ENCODE data around the gene NXF3.
"Not testable (repeated sequence)": the region's sequence is repeated elsewhere in the genome, so short reads cannot be mapped to it uniquely, and the experiment has no call there.

The NXF3 gene

GRCh38 chrX:103056902-103057301 is 36.0 kb downstream of the NXF3 start:
- peaks cover 0 to 2% (median 2%) of the 10 kb centered on the region in 5 donors for H3K27me3 ChIP-seq (ENCODE audit: control insufficient read depth in 5 of 5, insufficient read depth in 4 of 5, low read length in 5 of 5)
- H3K4me3 ChIP-seq (ENCODE audit: low read depth in 1 of 5, low read length in 5 of 5): no peak overlapping the region
- no peak overlapping the region for H3K27ac ChIP-seq (ENCODE audit: low read depth, low read length)
- no peaks in the 10 kb centered on the region for H3K4me1 ChIP-seq (ENCODE audit: control insufficient read depth in 5 of 5, insufficient read depth in 5 of 5, low read length in 5 of 5)
- H3K36me3 ChIP-seq (ENCODE audit: control insufficient read depth in 5 of 5, insufficient read depth in 5 of 5, low read length in 5 of 5): no peaks in the 10 kb centered on the region
- H3K9me3 ChIP-seq (ENCODE audit: control insufficient read depth in 5 of 5, low read length in 5 of 5): peaks cover 0 to 3% (median 0%) of the 10 kb centered on the region in 5 donors
- H3K9ac ChIP-seq (ENCODE audit: low read length in 5 of 5): no peak overlapping the region

GRCh38 chrX:103052625-103053024 is 40.3 kb downstream of the NXF3 start:
- H3K9ac ChIP-seq (ENCODE audit: low read length in 5 of 5): no peak overlapping the region
- H3K9me3 ChIP-seq (ENCODE audit: control insufficient read depth in 5 of 5, low read length in 5 of 5): no peaks in the 10 kb centered on the region
- no peaks in the 10 kb centered on the region for H3K36me3 ChIP-seq (ENCODE audit: control insufficient read depth in 5 of 5, insufficient read depth in 5 of 5, low read length in 5 of 5)
- no peaks in the 10 kb centered on the region for H3K4me1 ChIP-seq (ENCODE audit: control insufficient read depth in 5 of 5, insufficient read depth in 5 of 5, low read length in 5 of 5)
- no peak overlapping the region for H3K27ac ChIP-seq (ENCODE audit: low read depth, low read length)
- no peak overlapping the region for H3K4me3 ChIP-seq (ENCODE audit: low read depth in 1 of 5, low read length in 5 of 5)
- peaks cover 2 to 8% (median 7%) of the 10 kb centered on the region in 5 donors for H3K27me3 ChIP-seq (ENCODE audit: control insufficient read depth in 5 of 5, insufficient read depth in 4 of 5, low read length in 5 of 5)

- H3K36me3 ChIP-seq (ENCODE audit: control insufficient read depth in 5 of 5, insufficient read depth in 5 of 5, low read length in 5 of 5): no peaks in the 10 kb centered on the region
- H3K27ac ChIP-seq (ENCODE audit: low read depth, low read length): no peak overlapping the region
- H3K27me3 ChIP-seq (ENCODE audit: control insufficient read depth in 5 of 5, insufficient read depth in 4 of 5, low read length in 5 of 5): peaks cover 2 to 8% (median 7%) of the 10 kb centered on the region in 5 donors
- no peak overlapping the region for H3K4me3 ChIP-seq (ENCODE audit: low read depth in 1 of 5, low read length in 5 of 5)
- H3K9ac ChIP-seq (ENCODE audit: low read length in 5 of 5): no peak overlapping the region
- no peaks in the 10 kb centered on the region for H3K4me1 ChIP-seq (ENCODE audit: control insufficient read depth in 5 of 5, insufficient read depth in 5 of 5, low read length in 5 of 5)
- H3K9me3 ChIP-seq (ENCODE audit: control insufficient read depth in 5 of 5, low read length in 5 of 5): peaks cover 0 to 8% (median 4%) of the 10 kb centered on the region in 5 donors
Observed at GRCh38 chrX:103051260-103051789, 41.6 kb downstream of the NXF3 start.

- not testable (repeated sequence) for H3K27ac ChIP-seq (ENCODE audit: low read depth, low read length); H3K4me1 ChIP-seq (ENCODE audit: control insufficient read depth in 5 of 5, insufficient read depth in 5 of 5, low read length in 5 of 5); H3K27me3 ChIP-seq (ENCODE audit: control insufficient read depth in 5 of 5, insufficient read depth in 4 of 5, low read length in 5 of 5); H3K36me3 ChIP-seq (ENCODE audit: control insufficient read depth in 5 of 5, insufficient read depth in 5 of 5, low read length in 5 of 5); H3K4me3 ChIP-seq (ENCODE audit: low read depth in 1 of 5, low read length in 5 of 5); H3K9ac ChIP-seq (ENCODE audit: low read length in 5 of 5); H3K9me3 ChIP-seq (ENCODE audit: control insufficient read depth in 5 of 5, low read length in 5 of 5)
Observed at GRCh38 chrX:103033371-103033770, 59.6 kb downstream of the NXF3 start.
